Heart left ventricle (tissue), 16 donors: ENCODE measurements around the gene FNBP1L. TPM values are rescaled to one million over a fixed set of nuclear protein-coding genes. Genes with fewer than 3 reads are reported as not detected.
"Not testable (repeated sequence)": the region's sequence is repeated elsewhere in the genome, so short reads cannot be mapped to it uniquely, and the experiment has no call there.

Experiments
- ATAC-seq, 4 donors: fragments of 200-7000 bp; cut with Tn5 transposase; one replicate each; pipeline ENCODE4 v1.9.1; 2020 to 2022; ENCODE audit warnings: moderate library complexity in 4 of 4, mild to moderate bottlenecking in 3 of 4, moderate number of reproducible peaks in 1 of 4
- DNase-seq, 5 donors: peaks; one replicate each; pipeline ENCODE4 v3.0.0-alpha.2; 2020
- H3K27ac ChIP-seq, 12 donors: fragments of 200-600 bp; sonication (generic) in 4 of 12; one replicate each; pipeline versions ENCODE4 v1.5.0 to v1.8.0; 2016 to 2022; ENCODE audit warnings: mild to moderate bottlenecking in 2 of 12
- H3K27me3 ChIP-seq, 9 donors: fragments of 200-600 bp; sonication (generic) in 2 of 9; one replicate each; pipeline versions ENCODE4 v1.5.1 to v1.8.0; 2016 to 2022; ENCODE audit warnings: mild to moderate bottlenecking in 3 of 9
- H3K36me3 ChIP-seq, 9 donors: fragments of 200-600 bp; sonication (generic) in 2 of 9; one replicate each; pipeline versions ENCODE4 v1.5.0 to v1.8.0; 2018 to 2022; ENCODE audit warnings: mild to moderate bottlenecking in 2 of 9
- H3K4me1 ChIP-seq, 12 donors: fragments of 200-600 bp; sonication (generic) in 4 of 12; one replicate each; pipeline versions ENCODE4 v1.5.0 to v1.8.0; 2016 to 2022; ENCODE audit warnings: mild to moderate bottlenecking in 3 of 12
- H3K4me3 ChIP-seq, 12 donors: fragments of 200-600 bp; sonication (generic) in 4 of 12; one replicate each; pipeline versions ENCODE4 v1.5.0 to v1.8.0; 2017 to 2022; ENCODE audit warnings: mild to moderate bottlenecking in 9 of 12, moderate library complexity in 4 of 12
- H3K9me3 ChIP-seq, 12 donors: fragments of 200-600 bp; sonication (generic) in 4 of 12; one replicate each; pipeline versions ENCODE4 v1.5.0 to v1.8.0; 2016 to 2022; ENCODE audit warnings: mild to moderate bottlenecking in 1 of 12
- POLR2A ChIP-seq, 2 donors: fragments of 450-650 bp; IDR thresholded peaks; one replicate each; pipeline ENCODE4 v1.6.1; 2017; ENCODE audit warnings: antibody characterized with exemption in 2 of 2, mild to moderate bottlenecking in 2 of 2, moderate library complexity in 2 of 2
- WGBS, 4 donors: extraction: QIAGEN DNeasy Blood & Tissue Kit in 2 of 4; methylation state at CpG; one replicate each; pipeline versions ENCODE4 v1.1.5 to v1.1.7; 2013 to 2018; 5-methylcytosine and 5-hydroxymethylcytosine counted together
- intact Hi-C, 10 donors: fragments of 100-400 bp; cut with DNase I; formaldehyde crosslinking; loops; one replicate each; pipeline versions ENCODE4 v1.11.1 to v1.14.2; 2022
- polyA plus RNA-seq, 2 donors: library from polyadenylated mRNA; stranded (reverse); fragments of 200-250 nt; gene quantifications; one replicate each; pipeline ENCODE4 v1.2.3, GENCODE V29; 2013
- total RNA-seq, 9 donors: library from RNA; depleted of rRNA in 2 of 9; stranded (reverse); fragments of >200 nt in 2 of 9; fragmentation: NEBNext Ultra II Directional in 3 of 9; extraction: Animal tissue kit (Norgen Biotek cat#: 25700) in 3 of 9; gene quantifications; one replicate each; pipeline versions ENCODE4 v1.1.0 to v1.2.4, GENCODE V29; 2016 to 2023
- TF ChIP-seq, protein P1 (sequence below), 12 donors: fragments of 200-600 bp; sonication (generic) in 4 of 12; IDR thresholded peaks; one replicate each; pipeline versions ENCODE4 v1.5.0 to v1.8.0; 2018 to 2022; ENCODE audit warnings: antibody characterized with exemption in 12 of 12, mild to moderate bottlenecking in 5 of 12
- donor health status: ischemic (EF 13 %, LVEDD 7.1; RV severe dilation, severe dysfunction).
- donor health status: healthy with polysubstance abuse.
- donor health status: DM: no; HTN: yes; CAD: no.
- donor health status: DM: no; HTN: no; CAD: no.
- donor health status: ischemic (EF 25% LVEDD 6.9; RV normal size, moderate dysfunction).
- donor health status: ischemic (EF 25% LVEDD 5.7; RV mildly dilated, moderate dysfunction).
- donor health status: healthy.
- donor health status: DM: yes; HTN: yes; CAD: no.
- donor health status: ischemic (EF 35%, LVEDD 5.7; RV mildly dilated, moderate dysfunction).
- donor health status: nonischemic (EF 11% LVEDD 7.7; RV severe dilation, severe dysfunction).
- donor health status: DM: yes; HTN: yes; CAD: no.
- donor health status: PGD.
- donor health status: ischemic (EF 29% LVEDD 5.4; RV normal size, mild dysfunction).
- donor health status: nonischemic (EF 23%, LVEDD 6.1; RV moderate dilation, normal function).

The FNBP1L gene
- total and polyA plus RNA-seq, 11 donors, result 12.4 to 38.8 (median 23.4) TPM

DNA sequence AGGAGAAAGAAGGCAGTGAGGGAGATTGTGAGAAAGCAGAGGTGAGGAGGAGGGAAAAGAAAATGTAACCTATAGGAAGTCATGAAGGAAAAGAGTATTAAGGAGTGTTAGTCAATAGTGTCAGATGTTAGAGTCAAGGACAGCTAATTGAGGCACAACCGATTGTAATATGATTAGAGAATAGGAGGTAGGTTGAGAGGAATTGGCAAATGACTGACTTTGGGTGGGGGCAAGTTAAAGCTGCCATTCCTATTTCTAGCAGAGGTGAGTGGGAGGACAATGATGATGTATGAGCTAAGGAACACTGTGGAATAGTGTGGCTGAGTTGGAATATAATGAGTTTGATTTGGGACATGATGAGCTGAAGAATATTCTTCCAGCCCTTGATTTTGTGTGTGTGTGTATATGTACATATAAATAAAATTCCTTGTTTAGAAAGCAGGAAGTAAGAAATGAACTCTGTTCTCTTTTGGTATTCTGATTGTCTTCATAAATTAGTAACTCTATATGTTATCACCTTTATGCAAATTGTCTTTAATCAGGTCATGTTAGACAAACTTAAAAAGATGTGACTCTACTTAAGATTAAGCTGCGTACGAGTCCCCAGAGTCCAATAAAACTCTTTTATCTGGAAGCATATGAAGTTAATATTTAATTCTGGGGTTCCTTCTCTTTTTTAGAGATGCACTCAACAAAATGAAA is 98.4 kb downstream of the FNBP1L start:
- H3K4me1 ChIP-seq, result no peaks in the 10 kb centered on the region
- intact Hi-C loops, result loop anchor here in 1 of 10 donors (10.0 kb wide), 1 partner anchor 92 kb away; no protein-coding TSS in a partner anchor
- no peaks in the 10 kb centered on the region for H3K9me3 ChIP-seq
- TF ChIP-seq POLR2A (IDR thresholded peaks at IDR 0.05), result no peak
- no peak overlapping the region for H3K27ac ChIP-seq
- H3K27me3 ChIP-seq, result no peaks in the 10 kb centered on the region
- peaks cover 0 to 78% (median 29%) of the 10 kb centered on the region in 9 donors for H3K36me3 ChIP-seq
- no peak overlapping the region for H3K4me3 ChIP-seq
- DNase-seq (no peak), ATAC-seq (no peak)
- 89 to 94% (median 92%) methylated on average over 3 of the region's 3 CpGs for WGBS, 4 donors

DNA sequence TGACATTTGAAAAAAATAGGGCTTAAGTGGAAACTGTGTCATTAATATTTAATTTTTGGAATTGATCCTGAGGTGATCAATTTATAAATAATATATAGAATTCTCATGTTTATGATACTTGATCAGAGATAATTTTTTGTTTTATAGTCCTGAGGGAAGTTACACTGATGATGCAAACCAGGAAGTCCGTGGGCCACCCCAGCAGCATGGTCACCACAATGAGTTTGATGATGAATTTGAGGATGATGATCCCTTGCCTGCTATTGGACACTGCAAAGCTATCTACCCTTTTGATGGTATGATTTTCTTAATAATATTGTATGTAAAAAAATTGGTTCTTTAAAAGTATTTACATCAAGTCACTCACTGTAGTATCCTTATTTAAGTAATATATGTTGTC is 101.2 kb downstream of the FNBP1L start:
- H3K27me3 ChIP-seq, result no peaks in the 10 kb centered on the region
- intact Hi-C loops, result loop anchor here in 1 of 10 donors (10.0 kb wide), 1 partner anchor 94 kb away; no protein-coding TSS in a partner anchor
- peaks cover 5 to 27% (median 18%) of the 10 kb centered on the region in 12 donors for H3K4me1 ChIP-seq
- ATAC-seq, result no peak
- H3K9me3 ChIP-seq, result no peaks in the 10 kb centered on the region
- no peak overlapping the region for H3K4me3 ChIP-seq
- WGBS, 4 donors, result 85 to 93% (median 92%) methylated on average over 1 of the region's 1 CpG
- H3K36me3 ChIP-seq, result peaks cover 0 to 65% (median 29%) of the 10 kb centered on the region in 9 donors
- DNase-seq, result no peak
- H3K27ac ChIP-seq, result no peak overlapping the region
- no peak for TF ChIP-seq POLR2A (IDR thresholded peaks at IDR 0.05)
- TF ChIP-seq, protein P1, sequence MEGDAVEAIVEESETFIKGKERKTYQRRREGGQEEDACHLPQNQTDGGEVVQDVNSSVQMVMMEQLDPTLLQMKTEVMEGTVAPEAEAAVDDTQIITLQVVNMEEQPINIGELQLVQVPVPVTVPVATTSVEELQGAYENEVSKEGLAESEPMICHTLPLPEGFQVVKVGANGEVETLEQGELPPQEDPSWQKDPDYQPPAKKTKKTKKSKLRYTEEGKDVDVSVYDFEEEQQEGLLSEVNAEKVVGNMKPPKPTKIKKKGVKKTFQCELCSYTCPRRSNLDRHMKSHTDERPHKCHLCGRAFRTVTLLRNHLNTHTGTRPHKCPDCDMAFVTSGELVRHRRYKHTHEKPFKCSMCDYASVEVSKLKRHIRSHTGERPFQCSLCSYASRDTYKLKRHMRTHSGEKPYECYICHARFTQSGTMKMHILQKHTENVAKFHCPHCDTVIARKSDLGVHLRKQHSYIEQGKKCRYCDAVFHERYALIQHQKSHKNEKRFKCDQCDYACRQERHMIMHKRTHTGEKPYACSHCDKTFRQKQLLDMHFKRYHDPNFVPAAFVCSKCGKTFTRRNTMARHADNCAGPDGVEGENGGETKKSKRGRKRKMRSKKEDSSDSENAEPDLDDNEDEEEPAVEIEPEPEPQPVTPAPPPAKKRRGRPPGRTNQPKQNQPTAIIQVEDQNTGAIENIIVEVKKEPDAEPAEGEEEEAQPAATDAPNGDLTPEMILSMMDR (IDR thresholded peaks at IDR 0.05), result no peak

DNA sequence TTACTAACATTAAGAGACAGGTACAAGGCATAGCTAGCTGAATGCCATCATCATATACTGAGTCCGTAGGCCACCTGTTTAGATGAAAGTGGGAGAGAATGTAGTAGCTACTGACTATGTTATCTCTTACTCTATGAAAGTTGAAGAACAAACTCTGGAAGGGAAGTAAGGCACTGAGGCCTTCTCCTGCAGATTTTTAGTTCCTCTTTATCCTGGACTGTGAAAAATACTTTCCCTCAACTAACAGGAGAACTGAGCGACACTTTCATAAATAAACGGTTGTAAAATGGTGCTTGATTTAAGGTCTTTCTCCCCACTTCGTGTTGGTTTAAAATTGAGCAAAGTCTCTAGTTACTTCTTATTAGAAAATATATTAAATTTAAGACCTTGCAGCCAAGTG is 101.9 kb downstream of the FNBP1L start:
- H3K27ac ChIP-seq, result no peak overlapping the region
- no peak for TF ChIP-seq POLR2A (IDR thresholded peaks at IDR 0.05)
- TF ChIP-seq, protein P1 (IDR thresholded peaks at IDR 0.05), result no peak
- peaks cover 0 to 58% (median 29%) of the 10 kb centered on the region in 9 donors for H3K36me3 ChIP-seq
- WGBS, 4 donors, result 88 to 95% (median 92%) methylated on average over 4 of the region's 4 CpGs
- no peak overlapping the region for H3K4me3 ChIP-seq
- ATAC-seq, result no peak
- H3K9me3 ChIP-seq, result no peaks in the 10 kb centered on the region
- H3K27me3 ChIP-seq, result no peaks in the 10 kb centered on the region
- peaks cover 10 to 34% (median 25%) of the 10 kb centered on the region in 12 donors for H3K4me1 ChIP-seq
- intact Hi-C loops, result loop anchor here in 7 of 10 donors (5.0 to 10.0 kb wide), 7 partner anchors 67 to 297 kb away; partner anchors contain the start of genes FNBP1L (in 5 of the 7) and DR1 (in 1 of the 7)
- no peak for DNase-seq

DNA sequence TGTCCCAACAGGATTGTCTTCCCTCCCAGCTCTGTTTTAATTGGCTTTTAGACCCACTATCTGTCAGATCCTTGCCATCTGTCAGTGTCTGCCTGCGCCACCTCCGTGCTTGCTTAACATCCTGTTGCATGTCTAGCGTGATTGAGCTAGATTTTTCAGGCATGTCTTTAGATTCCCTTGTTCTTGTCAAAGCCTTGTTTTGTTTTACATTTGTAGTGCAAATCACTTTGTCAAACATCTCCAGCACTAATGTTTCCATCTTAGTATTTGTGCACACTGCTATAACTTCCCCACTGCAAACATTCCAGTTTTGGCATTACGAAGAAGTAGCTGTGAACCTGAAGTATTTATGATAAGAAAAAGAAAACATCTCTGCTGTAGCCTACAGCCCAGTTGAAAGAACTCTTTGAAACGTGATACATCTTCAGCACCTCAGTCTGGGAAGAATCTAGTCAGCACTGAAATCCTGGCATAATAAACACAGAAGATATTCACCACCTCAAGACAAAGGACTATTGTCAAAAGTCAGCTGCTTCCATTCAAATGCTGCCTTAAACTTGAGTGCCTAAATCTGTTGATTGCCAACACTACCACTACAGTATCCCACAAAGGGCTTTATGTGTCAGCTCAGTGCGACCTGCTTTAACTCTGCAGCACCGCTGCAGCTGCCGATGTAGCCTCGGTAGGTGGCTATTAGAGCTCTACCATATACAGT is 105.0 kb downstream of the FNBP1L start:
- no peaks in the 10 kb centered on the region for H3K9me3 ChIP-seq
- TF ChIP-seq, protein P1 (IDR thresholded peaks at IDR 0.05), result no peak
- TF ChIP-seq POLR2A (IDR thresholded peaks at IDR 0.05), result no peak
- WGBS, 4 donors, result 36 to 58% (median 45%) methylated on average over 9 of the region's 9 CpGs
- peak overlapping the region; percentile 38 to 72 (median 64) for H3K27ac ChIP-seq
- H3K4me3 ChIP-seq, result no peak overlapping the region
- ATAC-seq (peak; percentile 38 to 64 (median 48)), DNase-seq (peak in 2 of 5 donors; percentile 51 to 58)
- H3K27me3 ChIP-seq, result no peaks in the 10 kb centered on the region
- H3K4me1 ChIP-seq, result peaks cover 15 to 45% (median 35%) of the 10 kb centered on the region in 12 donors
- H3K36me3 ChIP-seq, result peaks cover 0 to 36% (median 19%) of the 10 kb centered on the region in 9 donors
- intact Hi-C loops, result loop anchor here in 6 of 10 donors (5.0 to 10.0 kb wide), 6 partner anchors 64 to 294 kb away; partner anchors contain the start of genes FNBP1L (in 5 of the 6) and DR1 (in 1 of the 6)

DNA sequence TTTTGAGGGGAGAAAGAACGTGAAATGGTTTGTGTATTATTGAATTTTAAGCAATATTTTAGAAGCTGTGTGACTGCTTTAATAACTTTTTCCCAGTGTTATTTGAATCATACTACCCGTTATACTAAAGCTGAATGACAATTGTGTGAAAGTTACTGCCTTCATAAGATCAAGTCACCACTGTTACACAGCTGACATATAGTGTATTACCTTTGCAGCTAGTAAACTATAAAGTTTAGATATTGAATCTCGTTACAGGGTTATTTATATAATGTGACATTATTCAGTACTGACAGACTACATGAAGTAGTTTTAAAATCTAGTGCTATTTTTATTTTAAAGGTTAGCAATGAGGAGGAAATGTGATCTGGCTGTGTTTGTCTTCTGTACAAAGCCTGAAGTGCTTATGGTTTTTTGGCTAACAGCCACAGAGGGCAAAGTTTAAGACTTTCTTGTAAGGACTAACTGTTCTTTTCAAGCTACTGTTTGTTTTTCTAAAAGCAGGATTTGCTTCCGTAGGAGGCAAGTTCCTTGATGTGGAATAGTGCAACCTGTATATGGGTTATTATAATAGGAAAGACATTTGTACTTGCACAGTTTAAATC is 106.1 kb downstream of the FNBP1L start:
- not testable (repeated sequence) for H3K9me3 ChIP-seq, H3K27me3 ChIP-seq
- Histone ChIP-seq H3K27ac (peak overlapping the region; percentile 38 to 72 (median 64)), H3K4me1 (peaks cover 15 to 45% (median 35%) of the 10 kb centered on the region in 12 donors), H3K36me3 (peaks cover 0 to 26% (median 15%) of the 10 kb centered on the region in 9 donors), H3K4me3 (peak overlapping the region in 2 of 12 donors; percentile 1 to 11)
- ATAC-seq (peak; percentile 63 to 79 (median 73)), DNase-seq (peak in 1 of 5 donors; percentile 72)
- 22 to 38% (median 31%) methylated on average over 4 of the region's 4 CpGs for WGBS, 4 donors
- intact Hi-C loops, result loop anchor here in 6 of 10 donors (5.0 to 10.0 kb wide), 6 partner anchors 63 to 293 kb away; partner anchors contain the start of genes FNBP1L (in 5 of the 6) and DR1 (in 1 of the 6)
